ENCODE data around the gene SPSB4. TPM values are rescaled to one million over a fixed set of nuclear protein-coding genes. Genes with fewer than 3 reads are reported as not detected.

The SPSB4 gene
- total RNA-seq (2022; extraction: Qiagen RNA extraction): 0.09 to 0.22 TPM (median 0.18 TPM) in 5 replicates

DNA sequence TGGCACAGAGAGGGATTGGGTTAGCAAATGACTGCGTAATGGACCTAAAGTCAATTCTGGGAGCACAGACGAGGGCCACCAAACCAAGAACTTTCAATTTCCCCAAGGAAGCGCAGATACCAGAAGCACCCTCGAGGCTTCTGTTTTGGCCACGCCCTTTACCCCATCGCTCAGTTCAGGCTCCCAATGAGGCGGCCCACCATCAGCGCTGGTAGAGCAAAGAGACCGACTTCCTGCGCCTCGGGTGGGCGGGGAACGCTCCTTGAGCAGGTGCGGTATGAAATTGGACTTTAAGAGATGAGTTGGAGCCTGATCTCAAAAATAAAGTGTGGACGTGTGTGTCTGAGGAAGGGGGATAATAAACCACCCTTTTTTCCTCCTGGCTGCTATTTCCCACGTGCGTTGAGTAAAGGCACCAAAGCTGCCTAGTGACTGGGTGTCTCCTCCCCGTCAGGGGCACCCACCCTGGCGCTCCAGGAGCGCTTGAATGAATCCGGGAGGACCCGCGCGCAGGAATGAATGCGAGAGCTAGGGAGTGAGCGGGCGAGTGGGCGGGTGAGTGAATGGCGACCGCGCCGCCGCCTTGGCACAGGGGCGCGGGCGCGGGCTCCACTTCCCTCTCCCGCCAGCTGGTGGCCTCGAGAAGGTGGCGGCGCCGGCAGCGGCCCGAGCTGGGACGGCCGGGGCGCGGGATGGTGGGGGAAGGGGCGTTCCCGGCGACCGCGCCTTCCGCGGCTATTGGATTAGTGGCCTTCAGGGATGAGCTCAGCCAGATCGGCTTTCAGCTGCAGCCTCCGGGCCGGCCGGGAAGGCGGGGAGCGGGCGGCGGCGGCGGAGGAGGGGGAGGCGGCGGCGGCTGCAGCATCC lies at the start of gene SPSB4:
SPSB4 (plus strand) TSS at position 772 of the 867 bp plus-strand sequence. CDS start 14,758 bp downstream, outside the sequence.

Other genes with a start within 250 kb of the SPSB4 start
- gene SLC25A36, start 109.5 kb upstream of the SPSB4 start, total RNA-seq (2022; extraction: Qiagen RNA extraction): 14.4 to 23.7 TPM (median 20.9 TPM) in 5 replicates
- 9.9 to 13.7 TPM (median 13.1 TPM) in 5 replicates for gene PXYLP1, start 180.5 kb downstream of the SPSB4 start, total RNA-seq (2022; extraction: Qiagen RNA extraction)